ENCODE measurements around the gene RHBDL1.

RHBDL1 gene

GRCh38 chr16:716200-716568 lies 40.7 kb downstream of the RHBDL1 start (continued):
- TF ChIP-seq ZNF692 (tag by site-specific recombination; IDR thresholded peaks at IDR 0.05) = 0 out of 2 replicates have a peak, but pooled peaks have one; percentile 0
- no peak for TF ChIP-seq ZNF398 (tag by site-specific recombination; IDR thresholded peaks at IDR 0.05)
- TF ChIP-seq GLIS2 (tag by site-specific recombination; IDR thresholded peaks at IDR 0.05) = 0 out of 2 replicates have a peak, but pooled peaks have one; percentile 8
- TF ChIP-seq ZNF37A (tag by site-specific recombination; IDR thresholded peaks at IDR 0.05) = no peak
- peak; percentile 55; the same call in 1 of the 2 replicates for TF ChIP-seq BCL11B (tag by site-specific recombination; IDR thresholded peaks at IDR 0.05; ENCODE audit: low read depth)
- no peak for TF ChIP-seq ZNF558 (tag by site-specific recombination; IDR thresholded peaks at IDR 0.05)
- TF ChIP-seq ZBTB11 (tag by site-specific recombination; conservative IDR thresholded peaks at IDR 0.05; ENCODE audit: low read depth) = no peak
- no peak for TF ChIP-seq ZNF514 (tag by site-specific recombination; IDR thresholded peaks at IDR 0.05)
- TF ChIP-seq IKZF3 (tag by site-specific recombination; IDR thresholded peaks at IDR 0.05) = no peak
- TF ChIP-seq ZNF792 (tag by site-specific recombination; IDR thresholded peaks at IDR 0.05) = no peak
- TF ChIP-seq PRDM4 (tag by site-specific recombination; IDR thresholded peaks at IDR 0.05) = no peak
- TF ChIP-seq ZNF701 (tag by site-specific recombination; IDR thresholded peaks at IDR 0.05) = no peak
- no peak for TF ChIP-seq YY2 (tag by site-specific recombination; IDR thresholded peaks at IDR 0.05)
- no peak for TF ChIP-seq ZNF114 (tag by site-specific recombination; IDR thresholded peaks at IDR 0.05)
- TF ChIP-seq TRIM28 (IDR thresholded peaks at IDR 0.05; ENCODE audit: borderline replicate concordance, low read length) = no peak
- no peak for TF ChIP-seq REPIN1 (tag by site-specific recombination; IDR thresholded peaks at IDR 0.05; ENCODE audit: low read depth)

- H3K27ac ChIP-seq (ENCODE audit: extremely low read depth, low read depth, low read length) = no peak overlapping the region
- H3K4me1 ChIP-seq (ENCODE audit: control insufficient read depth, insufficient read depth, low read length) = peaks cover 13% of the 10 kb centered on the region
- no peak for TF ChIP-seq ZFP3 (tag by site-specific recombination; IDR thresholded peaks at IDR 0.05; ENCODE audit: low read depth)
- TF ChIP-seq ZBTB44 (tag by site-specific recombination; IDR thresholded peaks at IDR 0.05) = peak; percentile 71
- ChIA-PET CTCF (interaction anchor here (1.2 to 5.7 kb wide), 3 partner anchors 10 to 70 kb away, joined by 3 to 34 read pairs (median 6); partner anchors contain the start of genes CHTF18 and RPUSD1), POLR2A (interaction anchor here (1.0 to 1.7 kb wide), 4 partner anchors 8 to 72 kb away, joined by 3 to 8 read pairs (median 4); partner anchors contain the start of genes CHTF18 and RPUSD1)
- H3K9me3 ChIP-seq (ENCODE audit: control insufficient read depth, insufficient read depth, low read depth, low read length) = no peaks in the 10 kb centered on the region
- H3K36me3 ChIP-seq (ENCODE audit: control insufficient read depth in 2 of 2, insufficient read depth in 1 of 2, low read length in 2 of 2) = peaks cover 0 to 7% of the 10 kb centered on the region in 2 experiments; a peak in 1 of 3 replicates
- no peak overlapping the region for H3K4me3 ChIP-seq (ENCODE audit: low read depth, low read length)
These were observed 41.4 kb downstream of the RHBDL1 start for GRCh38 chr16:716768-717325.
